Measurements from ENCODE around the gene LRMDA. TPM values are rescaled to one million over a fixed set of nuclear protein-coding genes. Genes with fewer than 3 reads are reported as not detected.

Gene LRMDA
- total RNA-seq, 3 donors from 2014 or later = 8.3 to 17.1 (median 11.1) TPM

GRCh38 chr10:76415554-76415953 is 984.1 kb downstream of the LRMDA start:
- intact Hi-C loops (cut with DNase I; ENCODE audit: low total_unique reads) = no loop called here
- TF ChIP-seq CTCF (IDR thresholded peaks at IDR 0.05) = no peak
- TF ChIP-seq POLR2AphosphoS5 (IDR thresholded peaks at IDR 0.05) = no peak
- no peak for TF ChIP-seq POLR2A (IDR thresholded peaks at IDR 0.05)
- no peak overlapping the region for H3K4me3 ChIP-seq
- no peaks in the 10 kb centered on the region for H3K27me3 ChIP-seq
- no peaks in the 10 kb centered on the region for H3K4me1 ChIP-seq
- no peak overlapping the region for H3K27ac ChIP-seq
- DNase-seq (ENCODE audit: low spot score in 2 of 2) = no peak
- no peaks in the 10 kb centered on the region for H3K36me3 ChIP-seq
- no peaks in the 10 kb centered on the region for H3K9me3 ChIP-seq

- no peaks in the 10 kb centered on the region for H3K27me3 ChIP-seq
- no peaks in the 10 kb centered on the region for H3K4me1 ChIP-seq
- H3K27ac ChIP-seq = no peak overlapping the region
- H3K9me3 ChIP-seq = no peaks in the 10 kb centered on the region
- no peak overlapping the region for H3K4me3 ChIP-seq
- TF ChIP-seq POLR2AphosphoS5 (IDR thresholded peaks at IDR 0.05) = no peak
- no peak for TF ChIP-seq POLR2A (IDR thresholded peaks at IDR 0.05)
- no peak for TF ChIP-seq CTCF (IDR thresholded peaks at IDR 0.05)
- no peaks in the 10 kb centered on the region for H3K36me3 ChIP-seq
- intact Hi-C loops (cut with DNase I; ENCODE audit: low total_unique reads) = no loop called here
- DNase-seq (ENCODE audit: low spot score in 2 of 2) = no peak
Measured at GRCh38 chr10:76416642-76417041, 985.2 kb downstream of the LRMDA start.

- intact Hi-C loops (cut with DNase I; ENCODE audit: low total_unique reads) = no loop called here
Measured at GRCh38 chr10:76420725-76421124, 989.3 kb downstream of the LRMDA start.

GRCh38 chr10:76422769-76423168 is 991.3 kb downstream of the LRMDA start:
- no peak for DNase-seq (ENCODE audit: low spot score in 2 of 2)
- intact Hi-C loops (cut with DNase I; ENCODE audit: low total_unique reads) = no loop called here
- Histone ChIP-seq H3K27me3 (no peaks in the 10 kb centered on the region), H3K4me3 (no peak overlapping the region), H3K27ac (no peak overlapping the region), H3K9me3 (no peaks in the 10 kb centered on the region), H3K36me3 (no peaks in the 10 kb centered on the region), H3K4me1 (no peaks in the 10 kb centered on the region)
- TF ChIP-seq POLR2AphosphoS5 (IDR thresholded peaks at IDR 0.05) = no peak
- no peak for TF ChIP-seq CTCF (IDR thresholded peaks at IDR 0.05)
- no peak for TF ChIP-seq POLR2A (IDR thresholded peaks at IDR 0.05)

More at GRCh38 chr10:76420725-76421124, 989.3 kb downstream of the LRMDA start:
- no peak overlapping the region for H3K4me3 ChIP-seq
- no peak for DNase-seq (ENCODE audit: low spot score in 2 of 2)
- no peaks in the 10 kb centered on the region for H3K4me1 ChIP-seq
- H3K9me3 ChIP-seq = no peaks in the 10 kb centered on the region
- TF ChIP-seq CTCF (IDR thresholded peaks at IDR 0.05) = no peak
- TF ChIP-seq POLR2AphosphoS5 (IDR thresholded peaks at IDR 0.05) = no peak
- no peak for TF ChIP-seq POLR2A (IDR thresholded peaks at IDR 0.05)
- no peak overlapping the region for H3K27ac ChIP-seq
- H3K27me3 ChIP-seq = no peaks in the 10 kb centered on the region
- H3K36me3 ChIP-seq = no peaks in the 10 kb centered on the region

- Histone ChIP-seq H3K4me1 (no peaks in the 10 kb centered on the region), H3K27me3 (no peaks in the 10 kb centered on the region), H3K9me3 (no peaks in the 10 kb centered on the region), H3K36me3 (no peaks in the 10 kb centered on the region), H3K27ac (no peak overlapping the region), H3K4me3 (no peak overlapping the region)
- DNase-seq (ENCODE audit: low spot score in 2 of 2) = no peak
- intact Hi-C loops (cut with DNase I; ENCODE audit: low total_unique reads) = no loop called here
- TF ChIP-seq POLR2AphosphoS5 (IDR thresholded peaks at IDR 0.05) (no peak), POLR2A (IDR thresholded peaks at IDR 0.05) (no peak), CTCF (IDR thresholded peaks at IDR 0.05) (no peak)
Measured at GRCh38 chr10:76428551-76429367, 997.3 kb downstream of the LRMDA start.
